IPS DF 6.9 (cell line): ENCODE measurements around the gene SLC39A11.

ENCODE experiments used
- DNase-seq: peaks from one replicate; pipeline ENCODE4 v3.0.0-alpha.2; 2013; ENCODE audit warnings: low read depth, low spot score
- H3K27ac ChIP-seq: one replicate; pipeline ENCODE4 v1.5.1; 2013; ENCODE audit warnings: low read length, control low read depth
- H3K27me3 ChIP-seq: 2 replicates; pipeline ENCODE4 v1.6.1; 2013; ENCODE audit warnings: mild to moderate bottlenecking, low read length; ENCODE audit not compliant: control insufficient read depth, insufficient read depth
- H3K36me3 ChIP-seq: 2 replicates; pipeline ENCODE4 v1.6.1; 2013; ENCODE audit warnings: low read length; ENCODE audit not compliant: control insufficient read depth, insufficient read depth
- H3K4me1 ChIP-seq: 2 replicates; pipeline ENCODE4 v1.6.1; 2013; ENCODE audit warnings: low read length; ENCODE audit not compliant: control insufficient read depth, insufficient read depth
- H3K4me3 ChIP-seq: 2 replicates; pipeline ENCODE4 v1.5.1; 2013; ENCODE audit warnings: mild to moderate bottlenecking, low read length
- H3K9me3 ChIP-seq: 2 replicates; pipeline ENCODE4 v1.6.1; 2013; ENCODE audit warnings: low read length, inconsistent platforms; ENCODE audit not compliant: control insufficient read depth, insufficient read depth
- WGBS: extraction: QIAGEN DNeasy Blood & Tissue Kit; methylation state at CpG from one replicate; pipeline ENCODE4 v1.1.7; 2013; ENCODE audit warnings: mixed read lengths, missing lambda C conversion rate; ENCODE audit not compliant: insufficient read length, insufficient coverage; 5-methylcytosine and 5-hydroxymethylcytosine counted together

The SLC39A11 gene

GRCh38 chr17:72656130-72656763 is 436.2 kb downstream of the SLC39A11 start:
- Histone ChIP-seq H3K27ac (no peak overlapping the region), H3K4me1 (peaks cover 1% of the 10 kb centered on the region; the same call in 1 of the 2 replicates), H3K9me3 (no peaks in the 10 kb centered on the region), H3K4me3 (no peak overlapping the region), H3K27me3 (no peaks in the 10 kb centered on the region), H3K36me3 (no peaks in the 10 kb centered on the region)
- WGBS, result no CpG with 5 or more reads among the region's 14 CpGs
- DNase-seq, result no peak

GRCh38 chr17:72654706-72655105 is 437.8 kb downstream of the SLC39A11 start:
- Histone ChIP-seq H3K4me3 (no peak overlapping the region), H3K9me3 (no peaks in the 10 kb centered on the region), H3K4me1 (0 out of 2 replicates have a peak, but pooled peaks cover 1% of the 10 kb centered on the region), H3K36me3 (no peaks in the 10 kb centered on the region), H3K27ac (no peak overlapping the region), H3K27me3 (no peaks in the 10 kb centered on the region)
- WGBS, result no CpG with 5 or more reads among the region's 12 CpGs
- DNase-seq, result no peak

- Histone ChIP-seq H3K27me3 (no peaks in the 10 kb centered on the region), H3K4me3 (no peak overlapping the region), H3K4me1 (0 out of 2 replicates have a peak, but pooled peaks cover 1% of the 10 kb centered on the region), H3K27ac (no peak overlapping the region), H3K9me3 (no peaks in the 10 kb centered on the region), H3K36me3 (no peaks in the 10 kb centered on the region)
- no peak for DNase-seq
These were observed 440.5 kb downstream of the SLC39A11 start for GRCh38 chr17:72651988-72652387.

- Histone ChIP-seq H3K27me3 (no peaks in the 10 kb centered on the region), H3K27ac (no peak overlapping the region), H3K4me3 (no peak overlapping the region), H3K4me1 (no peaks in the 10 kb centered on the region), H3K9me3 (no peaks in the 10 kb centered on the region), H3K36me3 (no peaks in the 10 kb centered on the region)
- no CpG with 5 or more reads among the region's 11 CpGs for WGBS
- DNase-seq, result no peak
These were observed 443.8 kb downstream of the SLC39A11 start for GRCh38 chr17:72648702-72649101.

- Histone ChIP-seq H3K27me3 (no peaks in the 10 kb centered on the region), H3K27ac (no peak overlapping the region), H3K36me3 (no peaks in the 10 kb centered on the region), H3K9me3 (no peaks in the 10 kb centered on the region), H3K4me3 (no peak overlapping the region), H3K4me1 (no peaks in the 10 kb centered on the region)
- no CpG with 5 or more reads among the region's 2 CpGs for WGBS
- DNase-seq, result no peak
These were observed 446.3 kb downstream of the SLC39A11 start for GRCh38 chr17:72646176-72646575.

GRCh38 chr17:72644492-72644891 is 448.0 kb downstream of the SLC39A11 start:
- WGBS, result no CpG with 5 or more reads among the region's 4 CpGs

GRCh38 chr17:72643575-72644216 is 448.8 kb downstream of the SLC39A11 start:
- Histone ChIP-seq H3K36me3 (no peaks in the 10 kb centered on the region), H3K4me3 (no peak overlapping the region), H3K27ac (no peak overlapping the region), H3K4me1 (no peaks in the 10 kb centered on the region), H3K9me3 (no peaks in the 10 kb centered on the region), H3K27me3 (no peaks in the 10 kb centered on the region)
- no peak for DNase-seq
- WGBS, result no CpG with 5 or more reads among the region's 4 CpGs

More at GRCh38 chr17:72644492-72644891, 448.0 kb downstream of the SLC39A11 start:
- Histone ChIP-seq H3K4me1 (no peaks in the 10 kb centered on the region), H3K27me3 (no peaks in the 10 kb centered on the region), H3K27ac (no peak overlapping the region), H3K36me3 (no peaks in the 10 kb centered on the region), H3K4me3 (no peak overlapping the region), H3K9me3 (no peaks in the 10 kb centered on the region)
- DNase-seq, result no peak

GRCh38 chr17:72642720-72643119 is 449.8 kb downstream of the SLC39A11 start:
- no peak overlapping the region for H3K27ac ChIP-seq
- no CpG with 5 or more reads among the region's 7 CpGs for WGBS
- no peaks in the 10 kb centered on the region for H3K9me3 ChIP-seq
- no peaks in the 10 kb centered on the region for H3K36me3 ChIP-seq
- no peaks in the 10 kb centered on the region for H3K4me1 ChIP-seq
- H3K27me3 ChIP-seq, result no peaks in the 10 kb centered on the region
- no peak for DNase-seq
- no peak overlapping the region for H3K4me3 ChIP-seq

- no peaks in the 10 kb centered on the region for H3K27me3 ChIP-seq
- no peak for DNase-seq
- H3K4me1 ChIP-seq, result no peaks in the 10 kb centered on the region
- no peaks in the 10 kb centered on the region for H3K36me3 ChIP-seq
- no CpG with 5 or more reads among the region's 61 CpGs for WGBS
- H3K27ac ChIP-seq, result no peak overlapping the region
- no peak overlapping the region for H3K4me3 ChIP-seq
- no peaks in the 10 kb centered on the region for H3K9me3 ChIP-seq
These were observed 451.9 kb downstream of the SLC39A11 start for GRCh38 chr17:72640415-72641165.

- Histone ChIP-seq H3K4me3 (no peak overlapping the region), H3K9me3 (no peaks in the 10 kb centered on the region), H3K27me3 (no peaks in the 10 kb centered on the region), H3K27ac (no peak overlapping the region), H3K36me3 (no peaks in the 10 kb centered on the region), H3K4me1 (no peaks in the 10 kb centered on the region)
- WGBS, result no CpG with 5 or more reads among the region's 7 CpGs
- DNase-seq, result no peak
These were observed 452.8 kb downstream of the SLC39A11 start for GRCh38 chr17:72639711-72640110.
